C4-2B (cell line): ENCODE data around the gene ZNF428.

ENCODE experiments used
- ZFX ChIP-seq: fragments of 450-650 bp; IDR thresholded peaks from 2 replicates; pipeline ENCODE4 v1.6.1; 2017
- TF ChIP-seq, protein P1 (sequence below): fragments of 450-650 bp; conservative IDR thresholded peaks from 2 replicates; pipeline ENCODE4 v1.5.1; 2017; ENCODE audit warnings: mild to moderate bottlenecking

- TF ChIP-seq, protein P1, sequence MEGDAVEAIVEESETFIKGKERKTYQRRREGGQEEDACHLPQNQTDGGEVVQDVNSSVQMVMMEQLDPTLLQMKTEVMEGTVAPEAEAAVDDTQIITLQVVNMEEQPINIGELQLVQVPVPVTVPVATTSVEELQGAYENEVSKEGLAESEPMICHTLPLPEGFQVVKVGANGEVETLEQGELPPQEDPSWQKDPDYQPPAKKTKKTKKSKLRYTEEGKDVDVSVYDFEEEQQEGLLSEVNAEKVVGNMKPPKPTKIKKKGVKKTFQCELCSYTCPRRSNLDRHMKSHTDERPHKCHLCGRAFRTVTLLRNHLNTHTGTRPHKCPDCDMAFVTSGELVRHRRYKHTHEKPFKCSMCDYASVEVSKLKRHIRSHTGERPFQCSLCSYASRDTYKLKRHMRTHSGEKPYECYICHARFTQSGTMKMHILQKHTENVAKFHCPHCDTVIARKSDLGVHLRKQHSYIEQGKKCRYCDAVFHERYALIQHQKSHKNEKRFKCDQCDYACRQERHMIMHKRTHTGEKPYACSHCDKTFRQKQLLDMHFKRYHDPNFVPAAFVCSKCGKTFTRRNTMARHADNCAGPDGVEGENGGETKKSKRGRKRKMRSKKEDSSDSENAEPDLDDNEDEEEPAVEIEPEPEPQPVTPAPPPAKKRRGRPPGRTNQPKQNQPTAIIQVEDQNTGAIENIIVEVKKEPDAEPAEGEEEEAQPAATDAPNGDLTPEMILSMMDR: no peak
- no peak for TF ChIP-seq ZFX
These were observed 38.6 kb upstream of the ZNF428 start for GRCh38 chr19:43658001-43658400.
